ENCODE measurements around the gene APOF. TPM values are rescaled to one million over a fixed set of nuclear protein-coding genes. Genes with fewer than 3 reads are reported as not detected.
A peak's percentile ranks its signal among the peaks of the same experiment; 100 is the strongest.

Gene APOF
- total and polyA plus RNA-seq, 10 of the 15 experiments (the other 5 are each of a cell fraction or from before 2014, with no cell fraction given) = 0.04 to 0.19 (median 0.11) TPM; not detected in 5

DNA sequence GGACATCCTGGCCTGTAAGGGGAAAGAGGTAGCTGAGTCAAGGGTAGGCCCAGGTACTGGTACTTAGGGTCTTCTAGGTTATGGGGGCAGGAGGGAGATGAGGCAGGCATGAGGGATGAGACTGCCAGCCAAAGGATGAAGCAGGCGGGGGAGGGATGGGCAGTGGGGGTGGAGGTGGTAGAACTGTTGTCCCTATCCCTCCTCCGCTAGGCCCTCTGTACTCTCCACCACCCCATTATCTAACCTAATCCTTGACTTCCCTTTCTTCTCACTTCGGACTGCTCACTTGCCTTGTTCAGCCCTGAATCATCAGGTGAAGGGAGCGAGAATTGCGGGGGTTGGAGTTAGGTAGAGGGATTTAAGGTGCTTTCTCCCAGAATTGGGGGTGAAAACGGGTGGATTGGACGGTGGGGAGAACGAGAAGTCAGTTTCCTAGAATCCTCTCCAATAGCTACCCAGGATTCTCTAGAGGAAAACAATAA is 29.4 kb downstream of the APOF start (continued):
- TF ChIP-seq, protein P1, sequence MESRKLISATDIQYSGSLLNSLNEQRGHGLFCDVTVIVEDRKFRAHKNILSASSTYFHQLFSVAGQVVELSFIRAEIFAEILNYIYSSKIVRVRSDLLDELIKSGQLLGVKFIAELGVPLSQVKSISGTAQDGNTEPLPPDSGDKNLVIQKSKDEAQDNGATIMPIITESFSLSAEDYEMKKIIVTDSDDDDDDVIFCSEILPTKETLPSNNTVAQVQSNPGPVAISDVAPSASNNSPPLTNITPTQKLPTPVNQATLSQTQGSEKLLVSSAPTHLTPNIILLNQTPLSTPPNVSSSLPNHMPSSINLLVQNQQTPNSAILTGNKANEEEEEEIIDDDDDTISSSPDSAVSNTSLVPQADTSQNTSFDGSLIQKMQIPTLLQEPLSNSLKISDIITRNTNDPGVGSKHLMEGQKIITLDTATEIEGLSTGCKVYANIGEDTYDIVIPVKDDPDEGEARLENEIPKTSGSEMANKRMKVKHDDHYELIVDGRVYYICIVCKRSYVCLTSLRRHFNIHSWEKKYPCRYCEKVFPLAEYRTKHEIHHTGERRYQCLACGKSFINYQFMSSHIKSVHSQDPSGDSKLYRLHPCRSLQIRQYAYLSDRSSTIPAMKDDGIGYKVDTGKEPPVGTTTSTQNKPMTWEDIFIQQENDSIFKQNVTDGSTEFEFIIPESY (IDR thresholded peaks at IDR 0.05) = no peak
- TF ChIP-seq SREBF2 (IDR thresholded peaks at IDR 0.05; ENCODE audit: low read length) = no peak
- TF ChIP-seq POLR2A (IDR thresholded peaks at IDR 0.05; ENCODE audit: low read depth, low read length) = peak; percentile 22; the same call in 1 of the 2 replicates
- TF ChIP-seq HDGF (IDR thresholded peaks at IDR 0.05) = peak; percentile 47; the same call in 1 of the 2 replicates
- TF ChIP-seq RCOR1 (conservative IDR thresholded peaks at IDR 0.05; ENCODE audit: low read depth, low read length) = no peak
- no peak; the same call in 1 of the 2 replicates for TF ChIP-seq POLR2AphosphoS5 (IDR thresholded peaks at IDR 0.05; ENCODE audit: low read length)
- no peak for TF ChIP-seq TARDBP (IDR thresholded peaks at IDR 0.05; ENCODE audit: borderline replicate concordance)
- TF ChIP-seq CBX3 (IDR thresholded peaks at IDR 0.05; ENCODE audit: borderline replicate concordance, low read depth) = no peak
- TF ChIP-seq TCF7 (IDR thresholded peaks at IDR 0.05; ENCODE audit: borderline replicate concordance) = no peak
- TF ChIP-seq, protein P2, sequence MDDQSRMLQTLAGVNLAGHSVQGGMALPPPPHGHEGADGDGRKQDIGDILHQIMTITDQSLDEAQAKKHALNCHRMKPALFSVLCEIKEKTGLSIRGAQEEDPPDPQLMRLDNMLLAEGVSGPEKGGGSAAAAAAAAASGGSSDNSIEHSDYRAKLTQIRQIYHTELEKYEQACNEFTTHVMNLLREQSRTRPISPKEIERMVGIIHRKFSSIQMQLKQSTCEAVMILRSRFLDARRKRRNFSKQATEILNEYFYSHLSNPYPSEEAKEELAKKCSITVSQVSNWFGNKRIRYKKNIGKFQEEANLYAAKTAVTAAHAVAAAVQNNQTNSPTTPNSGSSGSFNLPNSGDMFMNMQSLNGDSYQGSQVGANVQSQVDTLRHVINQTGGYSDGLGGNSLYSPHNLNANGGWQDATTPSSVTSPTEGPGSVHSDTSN (IDR thresholded peaks at IDR 0.05; ENCODE audit: insufficient replicate concordance, low read depth, low read length) = no peak
- TF ChIP-seq KLF5 (IDR thresholded peaks at IDR 0.05; ENCODE audit: partially characterized antibody) = no peak
- TF ChIP-seq, protein P3, sequence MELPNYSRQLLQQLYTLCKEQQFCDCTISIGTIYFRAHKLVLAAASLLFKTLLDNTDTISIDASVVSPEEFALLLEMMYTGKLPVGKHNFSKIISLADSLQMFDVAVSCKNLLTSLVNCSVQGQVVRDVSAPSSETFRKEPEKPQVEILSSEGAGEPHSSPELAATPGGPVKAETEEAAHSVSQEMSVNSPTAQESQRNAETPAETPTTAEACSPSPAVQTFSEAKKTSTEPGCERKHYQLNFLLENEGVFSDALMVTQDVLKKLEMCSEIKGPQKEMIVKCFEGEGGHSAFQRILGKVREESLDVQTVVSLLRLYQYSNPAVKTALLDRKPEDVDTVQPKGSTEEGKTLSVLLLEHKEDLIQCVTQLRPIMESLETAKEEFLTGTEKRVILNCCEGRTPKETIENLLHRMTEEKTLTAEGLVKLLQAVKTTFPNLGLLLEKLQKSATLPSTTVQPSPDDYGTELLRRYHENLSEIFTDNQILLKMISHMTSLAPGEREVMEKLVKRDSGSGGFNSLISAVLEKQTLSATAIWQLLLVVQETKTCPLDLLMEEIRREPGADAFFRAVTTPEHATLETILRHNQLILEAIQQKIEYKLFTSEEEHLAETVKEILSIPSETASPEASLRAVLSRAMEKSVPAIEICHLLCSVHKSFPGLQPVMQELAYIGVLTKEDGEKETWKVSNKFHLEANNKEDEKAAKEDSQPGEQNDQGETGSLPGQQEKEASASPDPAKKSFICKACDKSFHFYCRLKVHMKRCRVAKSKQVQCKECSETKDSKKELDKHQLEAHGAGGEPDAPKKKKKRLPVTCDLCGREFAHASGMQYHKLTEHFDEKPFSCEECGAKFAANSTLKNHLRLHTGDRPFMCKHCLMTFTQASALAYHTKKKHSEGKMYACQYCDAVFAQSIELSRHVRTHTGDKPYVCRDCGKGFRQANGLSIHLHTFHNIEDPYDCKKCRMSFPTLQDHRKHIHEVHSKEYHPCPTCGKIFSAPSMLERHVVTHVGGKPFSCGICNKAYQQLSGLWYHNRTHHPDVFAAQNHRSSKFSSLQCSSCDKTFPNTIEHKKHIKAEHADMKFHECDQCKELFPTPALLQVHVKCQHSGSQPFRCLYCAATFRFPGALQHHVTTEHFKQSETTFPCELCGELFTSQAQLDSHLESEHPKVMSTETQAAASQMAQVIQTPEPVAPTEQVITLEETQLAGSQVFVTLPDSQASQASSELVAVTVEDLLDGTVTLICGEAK (IDR thresholded peaks at IDR 0.05; ENCODE audit: borderline replicate concordance) = no peak
- no peak for TF ChIP-seq EED (IDR thresholded peaks at IDR 0.05; ENCODE audit: low read depth)
- TF ChIP-seq, protein P4, sequence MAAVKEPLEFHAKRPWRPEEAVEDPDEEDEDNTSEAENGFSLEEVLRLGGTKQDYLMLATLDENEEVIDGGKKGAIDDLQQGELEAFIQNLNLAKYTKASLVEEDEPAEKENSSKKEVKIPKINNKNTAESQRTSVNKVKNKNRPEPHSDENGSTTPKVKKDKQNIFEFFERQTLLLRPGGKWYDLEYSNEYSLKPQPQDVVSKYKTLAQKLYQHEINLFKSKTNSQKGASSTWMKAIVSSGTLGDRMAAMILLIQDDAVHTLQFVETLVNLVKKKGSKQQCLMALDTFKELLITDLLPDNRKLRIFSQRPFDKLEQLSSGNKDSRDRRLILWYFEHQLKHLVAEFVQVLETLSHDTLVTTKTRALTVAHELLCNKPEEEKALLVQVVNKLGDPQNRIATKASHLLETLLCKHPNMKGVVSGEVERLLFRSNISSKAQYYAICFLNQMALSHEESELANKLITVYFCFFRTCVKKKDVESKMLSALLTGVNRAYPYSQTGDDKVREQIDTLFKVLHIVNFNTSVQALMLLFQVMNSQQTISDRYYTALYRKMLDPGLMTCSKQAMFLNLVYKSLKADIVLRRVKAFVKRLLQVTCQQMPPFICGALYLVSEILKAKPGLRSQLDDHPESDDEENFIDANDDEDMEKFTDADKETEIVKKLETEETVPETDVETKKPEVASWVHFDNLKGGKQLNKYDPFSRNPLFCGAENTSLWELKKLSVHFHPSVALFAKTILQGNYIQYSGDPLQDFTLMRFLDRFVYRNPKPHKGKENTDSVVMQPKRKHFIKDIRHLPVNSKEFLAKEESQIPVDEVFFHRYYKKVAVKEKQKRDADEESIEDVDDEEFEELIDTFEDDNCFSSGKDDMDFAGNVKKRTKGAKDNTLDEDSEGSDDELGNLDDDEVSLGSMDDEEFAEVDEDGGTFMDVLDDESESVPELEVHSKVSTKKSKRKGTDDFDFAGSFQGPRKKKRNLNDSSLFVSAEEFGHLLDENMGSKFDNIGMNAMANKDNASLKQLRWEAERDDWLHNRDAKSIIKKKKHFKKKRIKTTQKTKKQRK (IDR thresholded peaks at IDR 0.05; ENCODE audit: low read depth, low read length) = no peak
- TF ChIP-seq CEBPB (IDR thresholded peaks at IDR 0.05; ENCODE audit: borderline replicate concordance in 1 of 2, low read depth in 2 of 2, low read length in 2 of 2) = no peak
- TF ChIP-seq, protein P5, sequence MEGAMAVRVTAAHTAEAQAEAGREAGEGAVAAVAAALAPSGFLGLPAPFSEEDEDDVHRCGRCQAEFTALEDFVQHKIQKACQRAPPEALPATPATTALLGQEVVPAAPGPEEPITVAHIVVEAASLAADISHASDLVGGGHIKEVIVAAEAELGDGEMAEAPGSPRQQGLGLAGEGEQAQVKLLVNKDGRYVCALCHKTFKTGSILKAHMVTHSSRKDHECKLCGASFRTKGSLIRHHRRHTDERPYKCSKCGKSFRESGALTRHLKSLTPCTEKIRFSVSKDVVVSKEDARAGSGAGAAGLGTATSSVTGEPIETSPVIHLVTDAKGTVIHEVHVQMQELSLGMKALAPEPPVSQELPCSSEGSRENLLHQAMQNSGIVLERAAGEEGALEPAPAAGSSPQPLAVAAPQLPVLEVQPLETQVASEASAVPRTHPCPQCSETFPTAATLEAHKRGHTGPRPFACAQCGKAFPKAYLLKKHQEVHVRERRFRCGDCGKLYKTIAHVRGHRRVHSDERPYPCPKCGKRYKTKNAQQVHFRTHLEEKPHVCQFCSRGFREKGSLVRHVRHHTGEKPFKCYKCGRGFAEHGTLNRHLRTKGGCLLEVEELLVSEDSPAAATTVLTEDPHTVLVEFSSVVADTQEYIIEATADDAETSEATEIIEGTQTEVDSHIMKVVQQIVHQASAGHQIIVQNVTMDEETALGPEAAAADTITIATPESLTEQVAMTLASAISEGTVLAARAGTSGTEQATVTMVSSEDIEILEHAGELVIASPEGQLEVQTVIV (IDR thresholded peaks at IDR 0.05; ENCODE audit: borderline replicate concordance, partially characterized antibody) = no peak
- TF ChIP-seq CHD4 (IDR thresholded peaks at IDR 0.05) = no peak
- no peak for TF ChIP-seq RB1 (IDR thresholded peaks at IDR 0.05; ENCODE audit: borderline replicate concordance)
- TF ChIP-seq LARP7 (IDR thresholded peaks at IDR 0.05) = no peak
